PFSK-1 (cell line): ENCODE results near the gene NFKBIE.

Source experiments
- FOXP2 ChIP-seq: optimal IDR thresholded peaks from 2 replicates; pipeline ENCODE3; 2011; ENCODE audit warnings: borderline replicate concordance, control low read depth, inconsistent platforms; ENCODE audit not compliant: insufficient read depth; ENCODE audit errors: extremely low read length, extremely low read depth
- POLR2AphosphoS5 ChIP-seq: IDR thresholded peaks from 2 replicates; pipeline ENCODE4 v1.6.1; 2012; ENCODE audit warnings: low read depth, mild to moderate bottlenecking, control low read depth, low read length, moderate library complexity
- SIN3A ChIP-seq: IDR thresholded peaks from 2 replicates; pipeline ENCODE4 v1.6.1; 2012; ENCODE audit warnings: mild to moderate bottlenecking, low read length, moderate library complexity, borderline replicate concordance; ENCODE audit not compliant: insufficient read depth
- TAF1 ChIP-seq: IDR thresholded peaks from 2 replicates; pipeline ENCODE4 v1.6.1; 2012; ENCODE audit warnings: low read length, control low read depth, borderline replicate concordance; ENCODE audit not compliant: insufficient read depth
- TF ChIP-seq, protein P1 (sequence below), 2 experiments: IDR thresholded peaks; 2 replicates each; pipeline versions ENCODE4 v1.6.1 to v1.8.0; 2011 to 2012; ENCODE audit warnings: low read depth in 2 of 2, low read length in 2 of 2, control low read depth in 1 of 2, inconsistent platforms in 1 of 2, mild to moderate bottlenecking in 1 of 2, moderate library complexity in 1 of 2; ENCODE audit not compliant: insufficient read depth in 1 of 2

Gene NFKBIE

DNA sequence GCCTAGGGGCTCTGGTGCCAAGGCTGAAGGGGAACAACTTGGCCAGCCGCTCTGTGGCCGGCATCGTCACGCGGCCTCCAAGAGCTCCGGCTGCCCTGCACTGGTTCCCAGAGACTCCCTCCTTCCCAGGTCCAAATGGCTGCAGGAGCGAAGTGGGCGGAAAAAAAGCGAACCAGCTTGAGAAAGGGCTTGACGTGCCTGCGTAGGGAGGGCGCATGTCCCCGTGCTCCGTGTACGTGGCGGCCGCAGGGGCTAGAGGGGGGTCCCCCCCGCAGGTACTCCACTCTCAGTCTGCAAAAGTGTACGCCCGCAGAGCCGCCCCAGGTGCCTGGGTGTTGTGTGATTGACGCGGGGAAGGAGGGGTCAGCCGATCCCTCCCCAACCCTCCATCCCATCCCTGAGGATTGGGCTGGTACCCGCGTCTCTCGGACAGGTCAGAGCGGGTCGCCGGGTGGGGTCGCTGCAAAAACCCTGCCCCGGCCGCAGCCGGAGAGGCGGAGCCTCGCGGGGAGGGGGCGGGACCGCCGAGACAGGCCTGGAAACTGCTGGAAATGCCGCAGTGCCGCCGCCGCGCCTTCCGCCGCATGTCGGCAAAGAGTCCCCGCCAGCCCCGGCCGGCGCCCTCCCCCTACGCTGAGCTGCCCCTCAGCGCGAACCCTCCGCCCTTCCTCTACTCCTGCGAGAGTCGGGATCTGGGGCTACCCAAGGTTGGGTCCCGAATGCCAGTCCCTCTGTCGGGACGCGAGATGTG is 19.3 kb downstream of the NFKBIE start:
- peak; percentile 64; the same call in 1 of the 2 replicates for TF ChIP-seq TAF1
- TF ChIP-seq, protein P1, sequence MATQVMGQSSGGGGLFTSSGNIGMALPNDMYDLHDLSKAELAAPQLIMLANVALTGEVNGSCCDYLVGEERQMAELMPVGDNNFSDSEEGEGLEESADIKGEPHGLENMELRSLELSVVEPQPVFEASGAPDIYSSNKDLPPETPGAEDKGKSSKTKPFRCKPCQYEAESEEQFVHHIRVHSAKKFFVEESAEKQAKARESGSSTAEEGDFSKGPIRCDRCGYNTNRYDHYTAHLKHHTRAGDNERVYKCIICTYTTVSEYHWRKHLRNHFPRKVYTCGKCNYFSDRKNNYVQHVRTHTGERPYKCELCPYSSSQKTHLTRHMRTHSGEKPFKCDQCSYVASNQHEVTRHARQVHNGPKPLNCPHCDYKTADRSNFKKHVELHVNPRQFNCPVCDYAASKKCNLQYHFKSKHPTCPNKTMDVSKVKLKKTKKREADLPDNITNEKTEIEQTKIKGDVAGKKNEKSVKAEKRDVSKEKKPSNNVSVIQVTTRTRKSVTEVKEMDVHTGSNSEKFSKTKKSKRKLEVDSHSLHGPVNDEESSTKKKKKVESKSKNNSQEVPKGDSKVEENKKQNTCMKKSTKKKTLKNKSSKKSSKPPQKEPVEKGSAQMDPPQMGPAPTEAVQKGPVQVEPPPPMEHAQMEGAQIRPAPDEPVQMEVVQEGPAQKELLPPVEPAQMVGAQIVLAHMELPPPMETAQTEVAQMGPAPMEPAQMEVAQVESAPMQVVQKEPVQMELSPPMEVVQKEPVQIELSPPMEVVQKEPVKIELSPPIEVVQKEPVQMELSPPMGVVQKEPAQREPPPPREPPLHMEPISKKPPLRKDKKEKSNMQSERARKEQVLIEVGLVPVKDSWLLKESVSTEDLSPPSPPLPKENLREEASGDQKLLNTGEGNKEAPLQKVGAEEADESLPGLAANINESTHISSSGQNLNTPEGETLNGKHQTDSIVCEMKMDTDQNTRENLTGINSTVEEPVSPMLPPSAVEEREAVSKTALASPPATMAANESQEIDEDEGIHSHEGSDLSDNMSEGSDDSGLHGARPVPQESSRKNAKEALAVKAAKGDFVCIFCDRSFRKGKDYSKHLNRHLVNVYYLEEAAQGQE (IDR thresholded peaks at IDR 0.05; ENCODE audit: insufficient read depth in 1 of 2, low read depth in 2 of 2, low read length in 2 of 2) = no peak

DNA sequence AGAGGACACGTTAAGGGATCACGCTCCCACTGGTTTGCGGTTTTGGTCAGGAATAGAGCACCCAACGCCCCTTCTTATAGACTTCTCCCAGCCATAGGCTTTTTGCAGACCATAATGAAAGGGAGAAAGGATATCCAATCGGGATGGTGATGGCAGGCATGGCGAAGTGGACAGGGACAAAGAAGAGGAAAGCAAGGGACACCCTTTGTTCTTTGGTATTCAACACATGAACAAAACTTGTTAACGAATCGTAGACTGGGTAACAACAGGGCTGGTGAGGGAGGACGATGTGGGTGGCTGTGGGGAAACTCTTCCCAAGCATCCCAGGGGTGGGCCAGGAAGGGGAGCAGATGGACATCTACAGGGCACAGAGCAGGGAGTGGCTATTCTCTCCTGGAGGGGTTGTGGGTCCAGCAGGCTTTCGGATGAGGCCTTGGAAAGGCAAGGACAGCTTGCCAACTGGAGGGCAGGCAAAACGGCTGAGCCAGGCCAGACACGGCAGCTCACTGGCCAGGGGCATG is 19.9 kb downstream of the NFKBIE start:
- TF ChIP-seq, protein P1 (IDR thresholded peaks at IDR 0.05; ENCODE audit: insufficient read depth in 1 of 2, low read depth in 2 of 2, low read length in 2 of 2) = no peak
- no peak for TF ChIP-seq TAF1
- TF ChIP-seq SIN3A = no peak
- TF ChIP-seq FOXP2 = no peak
- no peak for TF ChIP-seq POLR2AphosphoS5

DNA sequence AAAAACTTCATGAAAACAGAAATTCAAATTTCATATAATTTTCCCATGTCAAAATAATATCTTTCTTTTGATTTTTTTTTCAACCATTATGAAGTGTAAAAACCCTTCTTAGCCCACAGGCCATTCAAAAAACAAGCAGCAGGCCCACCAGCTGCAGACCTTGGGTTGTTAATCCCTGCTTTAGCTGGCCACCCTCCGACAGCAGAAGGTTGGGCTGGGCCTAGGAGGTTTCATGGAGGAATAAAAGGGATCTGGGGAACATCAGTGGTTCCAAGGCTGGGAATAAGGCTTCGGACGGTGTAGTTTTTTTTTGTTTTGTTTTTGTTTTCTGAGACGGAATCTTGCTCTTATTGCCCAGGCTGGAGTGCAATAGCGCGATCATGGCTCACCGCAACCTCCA is 22.0 kb downstream of the NFKBIE start:
- no peak for TF ChIP-seq SIN3A
- TF ChIP-seq TAF1 = no peak
- TF ChIP-seq, protein P1 (IDR thresholded peaks at IDR 0.05; ENCODE audit: insufficient read depth in 1 of 2, low read depth in 2 of 2, low read length in 2 of 2) = no peak
- TF ChIP-seq POLR2AphosphoS5 = no peak
- TF ChIP-seq FOXP2 = no peak

DNA sequence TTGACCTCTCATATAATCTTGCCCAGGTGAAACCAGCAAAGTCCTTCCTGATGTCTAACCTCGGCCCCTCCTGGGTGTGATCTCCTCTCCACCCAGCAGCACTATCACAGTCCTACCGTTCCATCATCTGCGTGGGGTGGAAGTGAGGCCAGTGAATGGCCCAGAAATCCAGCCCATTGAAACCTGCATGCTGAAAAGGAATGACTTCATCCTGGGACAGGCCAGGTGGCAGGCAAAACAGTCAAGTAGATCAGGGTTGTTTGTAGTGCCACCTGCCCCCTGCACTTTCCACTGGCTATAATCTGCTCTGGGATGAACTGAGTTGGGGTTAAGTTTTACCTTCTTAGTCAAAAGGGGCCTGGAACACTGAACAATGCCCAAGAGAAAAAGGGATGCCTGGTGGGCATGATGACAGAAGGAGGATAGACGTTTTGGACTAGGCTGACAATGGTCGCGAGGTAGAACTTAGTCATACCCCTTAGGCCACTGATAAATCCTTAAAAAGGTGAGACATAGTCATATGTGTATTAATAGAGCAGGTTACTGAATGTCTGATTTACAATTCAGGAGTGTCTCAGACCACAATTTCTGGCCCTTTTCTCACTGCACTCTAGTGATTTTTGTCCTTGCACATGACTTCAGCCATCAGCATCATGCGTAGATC is 26.5 kb downstream of the NFKBIE start:
- no peak for TF ChIP-seq TAF1
- TF ChIP-seq, protein P1 (IDR thresholded peaks at IDR 0.05; ENCODE audit: insufficient read depth in 1 of 2, low read depth in 2 of 2, low read length in 2 of 2) = no peak
- no peak for TF ChIP-seq POLR2AphosphoS5
- no peak for TF ChIP-seq SIN3A
- no peak for TF ChIP-seq FOXP2
